ENCODE measurements around the gene TTC12. TPM values are rescaled to one million over a fixed set of nuclear protein-coding genes. Genes with fewer than 3 reads are reported as not detected.

Gene TTC12
- total RNA-seq, 1 donor from 2014 or later = 6.4 TPM

DNA sequence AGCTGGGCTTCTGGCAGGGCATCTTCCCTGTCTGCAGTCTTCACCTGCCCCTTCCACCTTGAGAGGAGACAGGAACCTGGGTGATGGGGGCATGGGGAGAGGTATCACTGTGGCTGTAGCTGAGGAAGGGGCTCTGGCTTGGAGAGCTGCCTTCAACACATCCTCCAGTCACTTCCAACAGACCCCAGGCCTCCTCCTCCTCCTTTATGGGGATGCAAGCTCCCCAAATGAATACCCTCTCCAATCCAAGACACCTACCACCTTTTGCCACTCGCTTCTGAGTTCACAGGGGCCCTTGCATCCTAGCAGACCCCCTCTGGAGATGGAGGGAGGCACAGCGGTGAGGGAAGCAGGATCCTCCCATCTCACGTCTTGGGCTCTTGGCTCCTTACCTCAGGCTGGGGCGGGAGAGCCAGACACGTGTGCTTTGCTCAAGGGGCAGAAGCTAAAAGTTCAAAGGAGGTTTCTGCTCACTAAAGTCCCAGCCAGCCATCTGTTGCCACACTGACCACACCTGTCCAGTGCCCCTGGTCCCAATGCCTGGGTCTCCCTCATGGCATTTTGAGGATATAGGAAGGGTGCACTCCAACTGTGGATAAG, 86.3 kb downstream of the TTC12 start:
- no peak for DNase-seq (ENCODE audit: extremely low read depth, low read depth, low spot score)

DNA sequence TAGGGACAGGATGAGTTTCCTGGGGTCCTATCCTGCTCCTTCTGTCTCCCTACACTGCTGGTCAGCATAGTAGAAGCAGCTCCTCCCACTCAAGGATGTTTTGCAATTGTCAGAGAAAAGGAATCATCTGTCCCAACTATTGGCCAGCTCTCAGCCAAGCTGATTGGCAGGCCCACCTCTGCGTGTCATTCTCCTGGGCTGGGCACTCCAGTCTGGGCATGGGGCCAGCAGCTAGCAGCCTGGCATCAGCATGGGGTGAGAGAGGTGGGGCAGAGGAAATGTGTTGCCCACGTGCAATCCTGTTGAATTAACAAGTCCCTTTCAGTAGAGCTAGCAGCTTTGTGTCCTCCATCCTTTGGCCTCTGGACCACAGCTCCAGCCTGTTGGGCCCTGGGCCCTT, 87.3 kb downstream of the TTC12 start:
- no peak for DNase-seq (ENCODE audit: extremely low read depth, low read depth, low spot score)

DNA sequence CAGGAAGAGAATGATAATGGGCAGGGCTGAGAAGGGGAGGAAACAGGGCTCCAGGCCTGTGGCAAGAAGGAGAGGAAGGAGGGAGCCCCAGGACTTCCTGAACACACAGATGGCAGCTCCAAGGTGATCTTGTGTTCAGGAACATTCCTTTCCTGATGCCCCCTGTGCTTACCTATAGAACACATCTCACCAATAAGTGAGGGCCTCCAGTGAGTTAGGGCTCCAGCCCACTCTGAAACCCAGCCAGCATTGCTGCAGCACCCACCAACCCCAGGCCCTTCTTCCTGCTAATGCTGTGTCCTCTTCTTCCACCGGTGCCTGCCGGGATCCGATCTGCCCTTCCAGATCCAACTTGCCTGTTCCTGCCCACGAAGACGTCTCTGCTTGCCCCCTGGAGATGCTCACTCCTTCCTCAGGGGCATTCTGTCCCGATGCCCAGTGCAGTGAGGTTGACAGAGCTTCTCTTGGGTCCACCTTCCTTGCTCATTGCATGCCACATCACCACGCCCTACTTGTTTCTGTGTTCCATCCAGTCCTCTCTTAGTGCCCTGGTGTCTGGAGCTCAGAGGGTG, 90.6 kb downstream of the TTC12 start:
- no peak for DNase-seq (ENCODE audit: extremely low read depth, low read depth, low spot score)

DNA sequence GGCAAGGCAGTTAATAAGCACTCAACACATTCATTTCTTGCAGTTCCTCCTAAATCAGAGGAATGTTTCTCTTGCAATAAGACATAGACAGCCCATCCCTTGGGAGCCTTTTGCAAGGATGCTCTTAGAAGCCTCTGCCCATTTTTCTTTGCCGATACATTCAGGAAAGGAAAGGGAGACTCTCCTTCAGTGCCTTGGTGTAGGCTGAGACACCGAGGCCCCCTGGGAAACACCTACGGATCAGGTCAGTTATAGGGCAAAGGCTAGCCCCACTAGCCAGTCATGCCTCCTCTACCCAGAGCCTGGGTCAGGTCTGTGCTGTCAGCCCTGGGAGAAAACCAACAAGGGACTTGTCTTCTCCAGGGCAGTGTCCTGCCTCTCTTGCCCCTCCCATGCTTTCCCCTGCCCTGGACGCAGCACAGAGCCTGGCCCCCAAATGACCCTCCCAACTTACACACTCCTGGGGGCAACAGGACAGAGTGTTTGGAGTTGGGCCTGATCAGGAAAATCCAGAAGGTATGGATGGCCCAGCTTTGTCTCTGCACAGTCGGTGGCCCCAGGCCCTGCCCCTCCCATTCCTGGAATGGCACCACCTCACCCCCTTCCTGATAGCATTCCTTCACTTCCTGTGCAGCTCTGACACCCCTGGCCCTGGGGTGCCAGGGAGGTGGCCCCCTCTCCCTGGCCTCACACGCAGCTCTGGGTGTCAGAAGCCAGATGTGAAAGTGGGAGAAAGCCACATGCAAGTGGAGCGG, 91.5 kb downstream of the TTC12 start:
- DNase-seq (ENCODE audit: extremely low read depth, low read depth, low spot score) = no peak

DNA sequence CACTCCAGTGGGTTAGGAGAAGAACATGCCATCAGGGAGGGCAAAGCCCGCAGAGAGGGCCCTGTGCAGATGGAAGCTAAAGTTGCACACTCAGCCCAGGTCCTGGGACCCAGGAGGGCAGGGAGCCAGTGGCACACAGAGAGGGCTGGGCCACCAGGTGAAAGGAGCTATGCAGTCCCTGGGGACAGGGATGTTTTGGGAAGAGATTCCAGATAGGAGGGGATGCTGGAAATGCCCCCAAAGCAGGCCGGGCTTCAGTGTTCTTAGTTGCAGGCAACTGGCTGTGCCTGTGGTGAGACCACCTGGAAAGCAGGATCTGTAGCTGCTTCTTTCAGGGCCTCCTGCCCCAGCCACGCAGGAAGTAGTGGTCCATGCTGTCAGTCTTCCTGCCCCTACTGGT, 92.8 kb downstream of the TTC12 start:
- DNase-seq (ENCODE audit: extremely low read depth, low read depth, low spot score) = no peak

DNA sequence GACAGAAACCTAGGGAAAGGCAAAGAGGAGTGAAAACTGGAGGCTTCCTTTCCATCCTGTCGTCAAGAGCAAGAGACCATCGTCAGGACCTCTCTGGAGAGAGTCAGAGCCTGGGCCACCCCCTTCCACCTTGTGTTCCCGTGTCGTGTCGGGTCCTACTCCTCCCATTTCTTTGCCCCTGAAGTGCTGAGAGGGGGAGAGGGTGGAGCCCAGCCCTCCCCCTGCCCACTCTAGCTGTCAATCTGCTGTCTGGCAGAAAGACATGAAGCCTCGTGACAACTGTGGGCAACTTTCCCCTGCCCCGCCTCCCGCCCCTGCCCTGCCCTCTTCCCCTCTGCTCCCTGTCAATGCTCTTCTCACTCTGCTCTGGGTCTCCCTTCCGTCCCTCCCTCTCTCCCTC, 93.8 kb downstream of the TTC12 start:
- no peak for DNase-seq (ENCODE audit: extremely low read depth, low read depth, low spot score)

DNA sequence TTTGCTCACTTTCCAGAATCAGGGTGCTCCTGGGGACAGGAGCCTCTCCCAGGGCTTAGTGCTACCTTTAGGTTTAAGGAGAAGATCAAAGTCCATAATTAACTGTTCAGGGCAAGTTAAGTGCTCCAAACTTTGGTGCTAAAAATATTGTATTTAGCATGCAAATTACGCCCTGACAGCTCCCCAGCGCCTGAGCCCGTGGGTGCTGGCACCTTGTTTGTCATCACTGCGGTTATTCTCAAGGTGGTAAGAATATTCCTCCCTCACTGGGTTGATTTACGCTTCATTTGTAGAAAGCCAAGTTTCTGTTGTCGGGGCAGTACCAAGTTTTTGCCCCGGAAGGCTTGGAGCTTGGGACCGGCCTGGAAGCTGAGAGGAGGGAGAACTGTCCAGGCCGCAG, 94.5 kb downstream of the TTC12 start:
- no peak for DNase-seq (ENCODE audit: extremely low read depth, low read depth, low spot score)

DNA sequence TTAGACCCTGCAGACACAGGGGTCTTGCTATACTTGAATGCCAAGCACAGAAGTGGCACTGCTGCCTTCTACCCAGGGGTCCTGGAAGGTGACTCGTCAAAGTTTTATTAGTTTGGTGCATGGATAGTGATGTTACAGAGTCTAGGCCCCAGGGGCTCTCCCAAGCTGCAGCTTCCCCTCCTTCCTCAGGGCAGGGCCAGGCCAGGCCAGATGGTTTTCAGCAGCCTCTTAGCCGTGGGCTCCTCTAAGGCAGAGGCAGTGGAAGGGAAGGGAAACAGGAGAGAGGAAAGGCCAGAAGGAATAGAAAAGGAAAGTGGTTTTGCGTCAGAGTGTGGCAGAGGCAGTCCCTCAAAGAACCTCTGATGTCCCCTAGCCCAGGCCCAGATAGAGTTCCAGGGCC, 95.1 kb downstream of the TTC12 start:
- DNase-seq (ENCODE audit: extremely low read depth, low read depth, low spot score) = no peak

DNA sequence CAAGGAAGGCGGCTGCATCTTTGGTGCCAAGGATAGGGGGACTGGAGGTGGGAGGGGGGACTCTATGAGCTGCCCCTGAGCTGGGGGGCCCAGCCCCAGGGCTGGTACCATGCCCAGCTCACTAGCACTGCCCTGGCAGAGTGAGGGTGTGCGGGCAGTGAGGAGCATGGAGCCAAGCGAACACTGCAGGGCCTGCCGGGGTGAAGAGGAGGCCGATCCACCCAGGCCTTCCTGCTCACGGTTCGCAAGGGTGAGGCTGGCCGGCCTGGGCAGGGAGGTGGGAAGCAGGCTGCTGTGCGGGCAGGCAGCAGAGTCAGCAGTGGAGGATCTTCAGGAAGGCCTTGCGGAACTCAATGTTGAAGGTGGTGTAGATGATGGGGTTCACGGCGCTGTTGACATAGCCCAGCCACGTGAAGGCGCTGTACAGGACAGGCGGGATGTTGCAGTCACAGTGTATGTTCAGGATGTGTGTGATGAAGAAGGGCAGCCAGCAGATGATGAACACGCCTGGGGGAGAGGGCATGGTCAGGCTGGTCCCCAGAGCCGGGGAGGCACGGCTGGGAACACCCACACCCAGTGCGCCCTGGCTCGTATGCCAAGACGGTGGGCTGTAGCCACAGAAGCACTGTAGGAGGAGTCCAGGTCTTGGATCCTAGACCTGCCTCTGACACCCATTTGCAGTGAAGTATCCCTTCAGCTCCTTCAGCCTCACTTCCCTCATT, 96.2 kb downstream of the TTC12 start:
- no peak for DNase-seq (ENCODE audit: extremely low read depth, low read depth, low spot score)

DNA sequence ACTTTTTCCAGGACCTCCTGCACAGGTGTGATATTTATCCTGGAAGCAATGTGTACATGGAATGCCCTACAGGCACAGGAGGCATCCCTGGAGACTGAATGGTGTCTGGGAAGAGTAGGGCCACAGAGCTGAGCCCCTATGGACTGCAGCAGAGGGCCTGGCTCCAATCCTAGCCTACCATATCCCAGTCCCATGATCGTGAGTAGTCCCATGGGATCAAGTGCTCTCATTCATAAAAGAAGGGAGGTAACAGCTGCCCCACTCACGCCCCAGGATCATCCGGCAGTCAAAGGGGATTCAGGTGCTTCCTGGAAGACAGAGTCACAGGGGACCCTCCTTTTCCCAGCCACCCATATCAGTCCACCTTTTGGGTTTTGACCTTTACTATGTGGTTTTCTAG, 97.2 kb downstream of the TTC12 start:
- no peak for DNase-seq (ENCODE audit: extremely low read depth, low read depth, low spot score)

DNA sequence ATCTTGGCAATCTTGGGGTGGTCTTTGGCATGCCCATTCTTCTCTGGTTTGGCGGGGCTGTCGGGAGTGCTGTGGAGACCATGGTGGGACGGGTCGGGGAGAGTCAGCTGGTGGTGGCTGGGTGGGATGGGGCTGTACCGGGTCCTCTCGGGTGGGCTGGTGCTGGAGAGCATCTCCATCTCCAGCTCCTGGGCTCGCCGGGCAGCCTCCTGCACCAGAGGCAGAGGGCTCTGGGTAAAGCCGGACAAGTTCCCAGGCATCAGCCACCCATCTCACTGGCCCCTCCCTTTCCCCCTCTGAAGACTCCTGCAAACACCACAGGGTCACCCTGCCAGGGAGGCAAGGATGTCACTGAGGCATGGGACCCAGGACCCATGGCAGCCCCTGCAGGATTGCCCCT, 98.3 kb downstream of the TTC12 start:
- no peak for DNase-seq (ENCODE audit: extremely low read depth, low read depth, low spot score)

DNA sequence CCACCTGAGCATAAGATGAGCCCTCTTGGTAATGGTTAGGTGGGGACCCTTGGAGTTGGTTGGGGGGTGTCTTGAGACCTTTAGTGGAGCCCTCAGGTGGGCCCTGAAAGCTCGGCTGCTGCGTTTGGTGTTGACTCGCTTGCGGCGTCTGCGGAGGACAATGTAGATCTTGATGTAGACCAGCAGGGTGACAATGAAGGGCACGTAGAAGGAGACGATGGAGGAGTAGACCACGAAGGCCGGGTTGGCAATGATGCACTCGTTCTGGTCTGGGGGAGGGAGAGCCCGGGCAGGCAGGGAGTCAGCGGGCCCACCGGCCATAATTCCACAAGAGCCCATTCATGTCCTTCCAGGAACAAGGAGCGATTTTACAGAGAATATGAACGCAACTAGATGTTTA, 101.0 kb downstream of the TTC12 start:
- DNase-seq (ENCODE audit: extremely low read depth, low read depth, low spot score) = no peak

Other genes with a start within 250 kb of the TTC12 start
- gene ANKK1, start 73.2 kb downstream of the TTC12 start, total RNA-seq = 0.12 TPM in 1 of 2 replicates, not detected in the other
- not detected in 2 replicates for gene DRD2, start 160.8 kb downstream of the TTC12 start, total RNA-seq